Measurements from ENCODE around the gene BSN.

Gene BSN

GRCh38 chr3:49636883-49637609 is 82.8 kb downstream of the BSN start:
- Histone ChIP-seq H3K36me3 (ENCODE audit: control insufficient read depth in 4 of 4, insufficient read depth in 4 of 4, low read length in 3 of 4) (no peaks in the 10 kb centered on the region), H3K27ac (ENCODE audit: insufficient read depth in 1 of 2, low read depth in 1 of 2, low read length in 2 of 2, poor library complexity in 1 of 2, severe bottlenecking in 2 of 2) (no peak overlapping the region), H3K4me3 (ENCODE audit: control insufficient read depth in 1 of 7, extremely low read depth in 1 of 7, insufficient read depth in 4 of 7, low read depth in 2 of 7, low read length in 6 of 7) (no peak overlapping the region), H3K4me1 (ENCODE audit: control extremely low read depth in 1 of 4, control insufficient read depth in 4 of 4, insufficient read depth in 4 of 4, low read length in 3 of 4) (peaks cover 0 to 3% (median 0%) of the 10 kb centered on the region in 4 experiments), H3K27me3 (replicated peaks in 2 of 5; ENCODE audit: control insufficient read depth in 4 of 5, insufficient read depth in 5 of 5, low read length in 4 of 5) (peaks cover 0 to 3% (median 0%) of the 10 kb centered on the region in 5 experiments), H3K9me3 (ENCODE audit: control extremely low read depth in 1 of 5, control insufficient read depth in 4 of 5, insufficient read depth in 2 of 5, low read depth in 1 of 5, low read length in 4 of 5) (no peaks in the 10 kb centered on the region)
- WGBS (ENCODE audit: insufficient coverage): 69% methylated on average over 6 of the region's 7 CpGs
- ChIA-PET POLR2A (no interaction called here), CTCF (interaction anchor here (1.1 to 1.5 kb wide), 2 partner anchors 97 to 99 kb away, joined by 4 to 5 read pairs; no protein-coding TSS in a partner anchor)
- no peak for DNase-seq

DNA sequence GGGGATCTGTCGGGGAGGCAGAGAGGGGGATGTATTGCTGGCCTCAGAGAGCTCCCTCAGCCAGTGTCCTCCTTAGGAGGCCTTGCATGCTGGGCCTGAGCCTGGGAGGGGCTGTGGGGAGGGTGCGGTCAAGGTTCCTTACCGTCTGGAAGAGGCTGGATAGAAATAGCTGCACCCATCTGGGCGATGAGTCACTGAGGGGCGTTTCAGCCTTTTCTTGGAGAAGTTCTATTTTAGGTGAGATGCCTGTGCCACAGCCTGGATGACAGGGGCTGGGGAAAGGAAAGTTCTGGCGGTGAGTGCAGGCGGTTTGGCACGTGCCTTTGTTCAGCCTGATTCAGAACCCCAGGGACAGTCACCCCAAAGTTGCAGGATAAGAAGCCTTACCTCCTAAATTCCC is 84.2 kb downstream of the BSN start:
- H3K9me3 ChIP-seq (ENCODE audit: control extremely low read depth in 1 of 5, control insufficient read depth in 4 of 5, insufficient read depth in 2 of 5, low read depth in 1 of 5, low read length in 4 of 5): no peaks in the 10 kb centered on the region
- H3K27me3 ChIP-seq (replicated peaks in 2 of 5; ENCODE audit: control insufficient read depth in 4 of 5, insufficient read depth in 5 of 5, low read length in 4 of 5): peaks cover 0 to 3% (median 0%) of the 10 kb centered on the region in 5 experiments
- CTCF ChIA-PET: interaction anchor here (1.5 kb wide), 1 partner anchor 100 kb away, joined by 5 read pairs; no protein-coding TSS in a partner anchor
- no peaks in the 10 kb centered on the region for H3K36me3 ChIP-seq (ENCODE audit: control insufficient read depth in 4 of 4, insufficient read depth in 4 of 4, low read length in 3 of 4)
- DNase-seq: no peak
- H3K27ac ChIP-seq (ENCODE audit: insufficient read depth in 1 of 2, low read depth in 1 of 2, low read length in 2 of 2, poor library complexity in 1 of 2, severe bottlenecking in 2 of 2): no peak overlapping the region
- no peak overlapping the region for H3K4me3 ChIP-seq (ENCODE audit: control insufficient read depth in 1 of 7, extremely low read depth in 1 of 7, insufficient read depth in 4 of 7, low read depth in 2 of 7, low read length in 6 of 7)
- H3K4me1 ChIP-seq (ENCODE audit: control extremely low read depth in 1 of 4, control insufficient read depth in 4 of 4, insufficient read depth in 4 of 4, low read length in 3 of 4): peaks cover 0 to 3% (median 0%) of the 10 kb centered on the region in 4 experiments
- POLR2A ChIA-PET: interaction anchor here (0.7 kb wide), 1 partner anchor 472 kb away, joined by 3 read pairs; no protein-coding TSS in a partner anchor
- 77% methylated on average over 4 of the region's 8 CpGs for WGBS (ENCODE audit: insufficient coverage)

- Histone ChIP-seq H3K36me3 (ENCODE audit: control insufficient read depth in 4 of 4, insufficient read depth in 4 of 4, low read length in 3 of 4) (no peaks in the 10 kb centered on the region), H3K27me3 (replicated peaks in 2 of 5; ENCODE audit: control insufficient read depth in 4 of 5, insufficient read depth in 5 of 5, low read length in 4 of 5) (peaks cover 0 to 3% (median 0%) of the 10 kb centered on the region in 5 experiments), H3K9me3 (ENCODE audit: control extremely low read depth in 1 of 5, control insufficient read depth in 4 of 5, insufficient read depth in 2 of 5, low read depth in 1 of 5, low read length in 4 of 5) (no peaks in the 10 kb centered on the region), H3K4me1 (ENCODE audit: control extremely low read depth in 1 of 4, control insufficient read depth in 4 of 4, insufficient read depth in 4 of 4, low read length in 3 of 4) (peaks cover 0 to 3% (median 0%) of the 10 kb centered on the region in 4 experiments), H3K4me3 (ENCODE audit: control insufficient read depth in 1 of 7, extremely low read depth in 1 of 7, insufficient read depth in 4 of 7, low read depth in 2 of 7, low read length in 6 of 7) (no peak overlapping the region), H3K27ac (ENCODE audit: insufficient read depth in 1 of 2, low read depth in 1 of 2, low read length in 2 of 2, poor library complexity in 1 of 2, severe bottlenecking in 2 of 2) (no peak overlapping the region)
- ChIA-PET CTCF (no interaction called here), POLR2A (no interaction called here)
- WGBS (ENCODE audit: insufficient coverage): 100% methylated on average over 1 of the region's 2 CpGs
- DNase-seq: no peak
Measured at GRCh38 chr3:49639551-49639950, 85.3 kb downstream of the BSN start.

- DNase-seq: no peak
- whole genome bisulfite sequencing (ENCODE audit: insufficient coverage): 90% methylated on average over 6 of the region's 7 CpGs
- H3K4me3 ChIP-seq (ENCODE audit: control insufficient read depth in 1 of 7, extremely low read depth in 1 of 7, insufficient read depth in 4 of 7, low read depth in 2 of 7, low read length in 6 of 7): no peak overlapping the region
- no peaks in the 10 kb centered on the region for H3K9me3 ChIP-seq (ENCODE audit: control extremely low read depth in 1 of 5, control insufficient read depth in 4 of 5, insufficient read depth in 2 of 5, low read depth in 1 of 5, low read length in 4 of 5)
- peaks cover 0 to 3% (median 0%) of the 10 kb centered on the region in 4 experiments for H3K4me1 ChIP-seq (ENCODE audit: control extremely low read depth in 1 of 4, control insufficient read depth in 4 of 4, insufficient read depth in 4 of 4, low read length in 3 of 4)
- ChIA-PET POLR2A (no interaction called here), CTCF (no interaction called here)
- no peaks in the 10 kb centered on the region for H3K36me3 ChIP-seq (ENCODE audit: control insufficient read depth in 4 of 4, insufficient read depth in 4 of 4, low read length in 3 of 4)
- no peaks in the 10 kb centered on the region for H3K27me3 ChIP-seq (replicated peaks in 2 of 5; ENCODE audit: control insufficient read depth in 4 of 5, insufficient read depth in 5 of 5, low read length in 4 of 5)
- H3K27ac ChIP-seq (ENCODE audit: insufficient read depth in 1 of 2, low read depth in 1 of 2, low read length in 2 of 2, poor library complexity in 1 of 2, severe bottlenecking in 2 of 2): no peak overlapping the region
Measured at GRCh38 chr3:49641292-49641691, 87.0 kb downstream of the BSN start.

GRCh38 chr3:49641921-49642707 is 87.8 kb downstream of the BSN start:
- peaks cover 0 to 1% (median 0%) of the 10 kb centered on the region in 4 experiments for H3K4me1 ChIP-seq (ENCODE audit: control extremely low read depth in 1 of 4, control insufficient read depth in 4 of 4, insufficient read depth in 4 of 4, low read length in 3 of 4)
- no peaks in the 10 kb centered on the region for H3K9me3 ChIP-seq (ENCODE audit: control extremely low read depth in 1 of 5, control insufficient read depth in 4 of 5, insufficient read depth in 2 of 5, low read depth in 1 of 5, low read length in 4 of 5)
- no peaks in the 10 kb centered on the region for H3K27me3 ChIP-seq (replicated peaks in 2 of 5; ENCODE audit: control insufficient read depth in 4 of 5, insufficient read depth in 5 of 5, low read length in 4 of 5)
- no peaks in the 10 kb centered on the region for H3K36me3 ChIP-seq (ENCODE audit: control insufficient read depth in 4 of 4, insufficient read depth in 4 of 4, low read length in 3 of 4)
- 98% methylated on average over 13 of the region's 14 CpGs for WGBS (ENCODE audit: insufficient coverage)
- no peak overlapping the region for H3K27ac ChIP-seq (ENCODE audit: insufficient read depth in 1 of 2, low read depth in 1 of 2, low read length in 2 of 2, poor library complexity in 1 of 2, severe bottlenecking in 2 of 2)
- CTCF ChIA-PET: interaction anchor here (1.3 kb wide), 1 partner anchor 42 kb away, joined by 3 read pairs; no protein-coding TSS in a partner anchor
- DNase-seq: no peak
- POLR2A ChIA-PET: no interaction called here
- no peak overlapping the region for H3K4me3 ChIP-seq (ENCODE audit: control insufficient read depth in 1 of 7, extremely low read depth in 1 of 7, insufficient read depth in 4 of 7, low read depth in 2 of 7, low read length in 6 of 7)

GRCh38 chr3:49642708-49643145 is 88.5 kb downstream of the BSN start:
- ChIA-PET POLR2A (no interaction called here), CTCF (interaction anchor here (1.3 kb wide), 1 partner anchor 43 kb away, joined by 3 read pairs; no protein-coding TSS in a partner anchor)
- Histone ChIP-seq H3K36me3 (ENCODE audit: control insufficient read depth in 4 of 4, insufficient read depth in 4 of 4, low read length in 3 of 4) (no peaks in the 10 kb centered on the region), H3K4me3 (ENCODE audit: control insufficient read depth in 1 of 7, extremely low read depth in 1 of 7, insufficient read depth in 4 of 7, low read depth in 2 of 7, low read length in 6 of 7) (no peak overlapping the region), H3K27ac (ENCODE audit: insufficient read depth in 1 of 2, low read depth in 1 of 2, low read length in 2 of 2, poor library complexity in 1 of 2, severe bottlenecking in 2 of 2) (no peak overlapping the region), H3K27me3 (replicated peaks in 2 of 5; ENCODE audit: control insufficient read depth in 4 of 5, insufficient read depth in 5 of 5, low read length in 4 of 5) (no peaks in the 10 kb centered on the region), H3K4me1 (ENCODE audit: control extremely low read depth in 1 of 4, control insufficient read depth in 4 of 4, insufficient read depth in 4 of 4, low read length in 3 of 4) (peaks cover 0 to 5% (median 3%) of the 10 kb centered on the region in 4 experiments), H3K9me3 (ENCODE audit: control extremely low read depth in 1 of 5, control insufficient read depth in 4 of 5, insufficient read depth in 2 of 5, low read depth in 1 of 5, low read length in 4 of 5) (no peaks in the 10 kb centered on the region)
- 98% methylated on average over 6 of the region's 9 CpGs for WGBS (ENCODE audit: insufficient coverage)
- no peak for DNase-seq

DNA sequence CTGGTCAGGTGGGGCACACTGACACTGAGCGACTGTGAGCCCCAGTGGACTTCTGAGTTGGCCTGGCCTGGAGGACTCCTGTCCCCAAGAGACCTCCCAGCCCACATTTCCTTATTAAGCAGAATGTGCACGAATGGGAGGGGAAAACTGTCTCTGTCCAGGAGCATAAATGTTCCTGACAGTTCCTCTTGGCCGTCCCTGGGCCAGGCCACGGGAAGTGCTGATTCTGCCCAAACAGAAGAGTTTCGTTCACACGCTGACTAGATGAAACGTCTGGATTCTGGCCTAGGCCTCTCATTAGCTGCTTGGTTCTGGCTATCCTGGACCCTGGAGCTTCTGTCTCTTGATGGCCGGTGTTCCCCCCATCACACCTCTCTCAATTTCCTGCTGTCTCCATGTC is 90.4 kb downstream of the BSN start:
- no peak for DNase-seq
- 94% methylated on average over 7 of the region's 8 CpGs for WGBS (ENCODE audit: insufficient coverage)
- POLR2A ChIA-PET: no interaction called here
- Histone ChIP-seq H3K36me3 (ENCODE audit: control insufficient read depth in 4 of 4, insufficient read depth in 4 of 4, low read length in 3 of 4) (no peaks in the 10 kb centered on the region), H3K4me1 (ENCODE audit: control extremely low read depth in 1 of 4, control insufficient read depth in 4 of 4, insufficient read depth in 4 of 4, low read length in 3 of 4) (peaks cover 0 to 17% (median 9%) of the 10 kb centered on the region in 4 experiments), H3K9me3 (ENCODE audit: control extremely low read depth in 1 of 5, control insufficient read depth in 4 of 5, insufficient read depth in 2 of 5, low read depth in 1 of 5, low read length in 4 of 5) (no peaks in the 10 kb centered on the region), H3K27ac (ENCODE audit: insufficient read depth in 1 of 2, low read depth in 1 of 2, low read length in 2 of 2, poor library complexity in 1 of 2, severe bottlenecking in 2 of 2) (no peak overlapping the region), H3K4me3 (ENCODE audit: control insufficient read depth in 1 of 7, extremely low read depth in 1 of 7, insufficient read depth in 4 of 7, low read depth in 2 of 7, low read length in 6 of 7) (no peak overlapping the region), H3K27me3 (replicated peaks in 2 of 5; ENCODE audit: control insufficient read depth in 4 of 5, insufficient read depth in 5 of 5, low read length in 4 of 5) (no peaks in the 10 kb centered on the region)
- CTCF ChIA-PET: no interaction called here

All from common myeloid progenitor, CD34-positive (primary cell).